Measurements from ENCODE around the gene CHST1. TPM values are rescaled to one million over a fixed set of nuclear protein-coding genes. Genes with fewer than 3 reads are reported as not detected.

The CHST1 gene
- total RNA-seq, 1 donor from 2014 or later = 26.0 TPM

- no peak for DNase-seq (ENCODE audit: low read depth, low spot score)
Observed at GRCh38 chr11:45660729-45661438, 4.5 kb downstream of the CHST1 start.

DNA sequence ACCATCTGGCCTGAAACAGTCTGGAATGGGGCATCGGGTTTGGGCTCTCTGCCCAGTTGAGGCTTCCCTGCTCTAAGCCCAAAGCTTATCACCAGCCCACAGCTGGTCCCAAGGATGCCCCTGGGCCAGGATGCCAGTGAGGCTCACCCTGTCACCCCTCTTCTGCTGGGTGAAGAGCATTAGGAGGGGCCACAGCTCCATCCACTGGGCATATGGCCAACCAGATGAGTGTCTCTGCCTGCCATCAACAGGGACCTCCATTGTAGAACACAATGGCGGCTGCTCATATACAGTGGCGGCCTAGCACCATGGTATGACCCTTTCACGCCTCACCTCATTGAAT is 5.6 kb downstream of the CHST1 start:
- no peak for DNase-seq (ENCODE audit: low read depth, low spot score)

- DNase-seq (ENCODE audit: low read depth, low spot score) = no peak
Observed at GRCh38 chr11:45659031-45659817, 6.2 kb downstream of the CHST1 start.

- DNase-seq (ENCODE audit: low read depth, low spot score) = peak; percentile 71
Observed at GRCh38 chr11:45658292-45658991, 7.0 kb downstream of the CHST1 start.

- no peak for DNase-seq (ENCODE audit: low read depth, low spot score)
Observed at GRCh38 chr11:45657496-45658260, 7.7 kb downstream of the CHST1 start.

GRCh38 chr11:45655831-45656230 is 9.6 kb downstream of the CHST1 start:
- no peak for DNase-seq (ENCODE audit: low read depth, low spot score)

GRCh38 chr11:45655347-45655756 is 10.1 kb downstream of the CHST1 start:
- DNase-seq (ENCODE audit: low read depth, low spot score) = no peak

GRCh38 chr11:45655012-45655283 is 10.5 kb downstream of the CHST1 start:
- no peak for DNase-seq (ENCODE audit: low read depth, low spot score)

DNA sequence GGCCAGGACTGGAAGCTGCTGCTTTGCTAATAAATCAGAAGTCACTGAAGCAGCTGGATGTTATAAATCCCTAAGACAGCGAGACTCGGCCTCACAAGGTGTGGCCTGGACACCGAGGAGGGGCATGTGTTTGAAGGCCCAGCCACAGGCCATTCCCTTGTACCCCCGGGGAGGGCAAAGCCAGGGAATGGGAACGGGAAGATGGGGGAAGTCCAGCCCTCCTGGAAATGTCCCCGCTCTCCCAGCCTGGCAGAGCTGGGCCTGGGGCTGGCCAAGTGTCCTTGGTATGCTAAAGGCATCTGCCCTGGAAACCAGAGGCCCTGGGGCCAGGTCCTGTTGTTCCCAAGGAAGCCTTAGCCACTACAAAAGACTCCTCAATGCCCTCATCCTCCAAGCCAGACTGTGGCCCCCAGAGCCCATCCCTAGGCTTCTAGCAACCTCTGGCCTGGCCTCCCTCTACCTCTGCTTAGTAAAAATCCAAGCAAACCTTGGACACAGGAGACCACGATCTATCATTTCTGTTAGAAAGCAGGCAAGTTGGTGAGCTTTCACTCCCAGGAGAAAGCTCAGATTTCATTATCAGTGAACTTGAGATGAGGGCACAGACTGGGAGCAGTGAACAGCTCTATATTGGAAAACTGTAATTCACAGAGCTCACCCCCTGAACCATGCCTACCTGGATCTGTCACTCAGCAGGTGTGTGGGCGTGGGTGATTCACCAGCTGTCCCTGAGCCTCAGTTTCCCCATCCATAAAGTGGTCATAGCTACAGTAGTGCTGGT is 11.0 kb downstream of the CHST1 start:
- DNase-seq (ENCODE audit: low read depth, low spot score) = no peak

DNA sequence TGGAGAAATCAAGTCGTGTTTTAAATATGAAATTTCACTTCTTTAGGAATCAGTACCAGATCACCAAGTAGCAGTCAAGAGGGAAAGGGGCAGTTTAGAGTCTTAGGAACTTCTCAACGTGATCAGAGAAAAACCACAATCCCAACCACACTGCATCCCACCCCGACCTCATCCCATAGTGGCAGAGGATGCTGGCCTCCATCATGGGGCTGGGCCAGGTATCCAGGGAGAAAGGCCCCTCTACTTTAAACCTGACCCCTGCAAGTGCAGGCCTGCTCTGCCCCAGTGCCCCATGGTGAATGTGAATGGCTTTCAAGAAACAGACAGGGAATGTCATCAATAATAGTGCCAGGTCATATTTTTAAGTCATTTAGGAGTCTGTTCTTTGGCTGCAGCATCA is 12.1 kb downstream of the CHST1 start:
- DNase-seq (ENCODE audit: low read depth, low spot score) = no peak

GRCh38 chr11:45652781-45653180 is 12.6 kb downstream of the CHST1 start:
- no peak for DNase-seq (ENCODE audit: low read depth, low spot score)

GRCh38 chr11:45651841-45652749 is 13.3 kb downstream of the CHST1 start:
- DNase-seq (ENCODE audit: low read depth, low spot score) = no peak

DNA sequence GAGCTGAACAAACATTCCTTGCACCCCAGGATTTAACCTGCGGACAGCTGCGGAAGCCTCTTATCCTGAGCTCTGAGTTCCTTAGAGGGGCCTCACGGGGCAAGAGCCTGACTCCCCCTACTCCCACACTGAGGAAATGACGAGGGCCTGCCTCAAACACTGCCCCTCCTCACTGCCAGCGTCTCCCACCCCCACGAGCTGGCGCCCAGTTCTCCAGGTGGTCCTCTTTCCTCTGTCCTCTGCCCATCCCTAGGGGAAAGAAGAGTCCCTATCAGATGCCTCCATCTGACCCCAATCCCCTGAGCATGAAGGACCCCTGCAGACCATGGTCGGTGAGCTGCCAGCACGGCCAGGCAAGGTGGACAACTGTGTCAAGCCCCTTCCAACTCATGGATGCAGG is 14.3 kb downstream of the CHST1 start:
- no peak for DNase-seq (ENCODE audit: low read depth, low spot score)

- DNase-seq (ENCODE audit: low read depth, low spot score) = no peak
Observed at GRCh38 chr11:45650166-45651095, 15.0 kb downstream of the CHST1 start.

GRCh38 chr11:45649544-45650165 is 15.8 kb downstream of the CHST1 start:
- no peak for DNase-seq (ENCODE audit: low read depth, low spot score)

DNA sequence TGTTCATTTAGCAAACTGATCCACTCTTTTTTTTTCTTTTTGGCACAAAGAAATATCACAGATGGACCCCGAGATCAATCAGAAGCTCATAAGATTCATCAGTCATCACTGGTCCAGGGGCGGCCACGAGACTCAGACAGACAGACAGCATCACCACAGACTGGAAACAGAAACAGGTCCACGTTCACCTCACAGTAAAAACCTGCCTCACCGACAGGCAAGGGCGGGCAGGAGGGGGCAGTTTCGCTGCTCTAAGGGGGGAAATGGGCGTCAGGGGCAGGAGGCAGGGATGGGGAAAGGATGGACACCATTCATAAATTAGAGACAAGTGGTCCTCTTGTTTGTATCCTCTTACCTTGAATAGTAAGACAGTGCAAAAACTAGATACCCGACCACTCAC is 16.5 kb downstream of the CHST1 start:
- no peak for DNase-seq (ENCODE audit: low read depth, low spot score)

DNA sequence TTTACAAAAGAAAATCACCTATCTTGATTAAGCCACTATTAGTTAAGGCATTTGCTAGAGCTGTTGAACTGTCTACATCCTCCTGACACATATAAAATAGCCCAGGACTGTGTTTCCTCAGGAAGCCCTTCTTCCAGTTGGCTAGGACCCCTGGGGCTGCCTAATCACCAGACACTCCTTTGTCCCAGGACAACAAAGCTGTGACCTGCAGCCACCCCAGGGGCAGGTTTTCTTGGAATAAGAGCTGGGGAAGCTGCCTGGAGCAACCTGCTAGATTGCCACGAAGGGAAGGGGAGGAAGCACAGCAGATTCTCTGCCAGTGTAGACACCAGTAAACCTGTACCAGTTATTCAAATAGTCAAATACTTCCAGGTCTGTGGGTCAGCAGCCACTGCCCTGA is 17.6 kb downstream of the CHST1 start:
- DNase-seq (ENCODE audit: low read depth, low spot score) = no peak

DNA sequence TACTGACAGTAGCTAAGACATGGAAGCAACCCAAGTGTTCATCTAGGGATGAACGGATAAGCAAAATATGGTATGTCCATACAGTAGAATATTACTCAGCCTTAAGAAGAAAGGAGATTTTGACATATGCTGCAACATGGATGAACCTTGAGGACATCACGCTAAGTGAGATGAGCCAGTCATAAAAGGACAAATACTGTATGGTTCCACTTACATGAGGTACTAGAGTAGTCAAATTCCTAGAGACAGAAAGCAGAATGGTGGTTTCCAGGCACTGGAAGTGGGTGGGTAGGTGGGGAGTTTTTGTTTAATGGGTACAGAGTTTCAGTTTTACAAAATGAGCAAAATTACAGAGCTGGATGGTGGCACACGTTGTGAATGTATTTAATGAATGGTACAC is 18.1 kb downstream of the CHST1 start:
- DNase-seq (ENCODE audit: low read depth, low spot score) = no peak

All from pulmonary artery endothelial cell (primary cell).